Measurements from ENCODE around the gene RPS19BP1. TPM values are rescaled to one million over a fixed set of nuclear protein-coding genes. Genes with fewer than 3 reads are reported as not detected.

Gene RPS19BP1, protein sequence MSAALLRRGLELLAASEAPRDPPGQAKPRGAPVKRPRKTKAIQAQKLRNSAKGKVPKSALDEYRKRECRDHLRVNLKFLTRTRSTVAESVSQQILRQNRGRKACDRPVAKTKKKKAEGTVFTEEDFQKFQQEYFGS
- polyA plus RNA-seq (2013, experiment 1 of 2; ENCODE audit: insufficient read length) = 66.2 TPM
- 69.4 TPM for polyA plus RNA-seq (2013, experiment 2 of 2; ENCODE audit: insufficient read length)

DNA sequence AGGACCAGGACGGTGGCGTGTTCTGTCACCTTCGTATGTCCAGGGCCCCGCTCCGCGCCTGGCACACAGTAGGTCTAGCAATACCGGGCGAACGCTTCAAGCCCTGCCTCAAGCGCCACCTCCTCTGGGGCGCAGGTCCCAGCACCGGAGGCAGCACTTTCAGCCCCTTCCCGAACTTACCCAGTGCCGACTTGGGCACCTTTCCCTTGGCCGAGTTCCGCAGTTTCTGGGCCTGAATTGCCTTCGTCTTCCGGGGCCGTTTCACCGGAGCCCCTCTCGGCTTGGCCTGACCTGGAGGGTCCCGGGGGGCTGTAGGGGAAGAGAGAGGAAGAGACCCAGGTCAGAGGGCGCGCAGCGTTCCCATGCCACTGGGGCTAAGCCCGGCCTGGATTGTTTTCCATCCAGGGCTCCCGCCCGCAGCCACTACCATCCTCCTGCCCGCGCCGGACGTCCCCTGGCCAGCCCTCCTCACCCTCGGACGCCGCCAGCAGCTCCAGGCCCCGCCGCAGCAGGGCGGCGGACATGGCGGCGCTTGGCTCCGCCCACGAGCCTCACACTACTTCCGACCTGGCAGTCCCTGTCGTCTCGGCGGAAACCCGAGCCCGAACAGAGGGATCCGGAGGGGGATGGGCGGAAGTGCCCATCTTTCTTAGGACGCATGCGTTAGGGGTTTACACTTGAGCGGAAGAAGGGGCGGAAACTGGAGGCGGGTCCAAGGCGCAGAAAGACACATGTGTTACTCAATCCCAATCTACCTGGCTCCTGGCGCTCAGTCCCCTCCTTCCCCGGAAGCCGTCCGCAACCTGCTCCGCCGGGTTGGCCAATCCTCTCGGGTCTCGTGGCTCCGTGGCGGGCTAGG, at the start of gene RPS19BP1:
RPS19BP1 (minus strand) TSS at position 534 of the 859 bp plus-strand sequence; CDS start at position 524, 10 bp downstream.
- peak; percentile 99 for DNase-seq

DNA sequence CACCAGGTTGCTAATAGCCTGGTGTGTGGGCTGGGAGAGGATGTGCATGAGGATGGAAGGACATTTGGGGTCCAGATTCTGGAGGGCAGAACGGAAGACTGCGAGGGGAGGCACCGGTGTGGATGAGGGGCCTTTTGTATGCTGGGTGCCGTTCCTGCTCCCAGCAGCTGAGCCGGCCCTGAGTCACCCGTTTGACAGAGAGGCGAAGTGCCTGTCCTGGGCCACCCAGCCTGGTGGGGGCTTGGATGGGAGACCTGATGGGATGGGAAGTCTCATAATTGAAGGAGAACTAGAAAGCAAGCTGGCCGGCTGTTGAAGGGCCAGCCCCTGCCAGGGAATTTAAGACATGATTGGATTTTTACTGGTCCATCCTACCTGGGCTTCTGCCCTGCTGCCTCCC, 48.8 kb upstream of the RPS19BP1 start:
- no peak for DNase-seq

DNA sequence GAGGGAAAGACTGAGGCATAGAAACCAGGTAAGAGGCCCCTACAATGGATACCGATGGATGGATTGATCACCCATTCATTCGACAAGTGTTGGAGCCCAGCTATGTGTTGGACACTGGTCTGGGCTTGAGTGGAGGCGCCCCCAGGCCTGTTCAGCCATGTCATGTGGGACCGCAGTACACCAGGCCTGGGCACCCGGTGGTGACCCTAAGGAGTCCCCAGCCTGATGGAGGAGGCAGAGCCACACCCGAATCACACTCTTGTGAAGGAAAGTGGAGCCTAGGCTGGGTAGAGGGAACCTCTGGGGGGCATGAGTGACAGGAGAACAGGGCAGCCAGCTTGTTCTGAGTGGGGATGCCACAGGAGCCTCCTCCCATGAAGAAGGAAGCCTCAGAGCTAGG, 48.2 kb upstream of the RPS19BP1 start:
- DNase-seq = no peak

DNA sequence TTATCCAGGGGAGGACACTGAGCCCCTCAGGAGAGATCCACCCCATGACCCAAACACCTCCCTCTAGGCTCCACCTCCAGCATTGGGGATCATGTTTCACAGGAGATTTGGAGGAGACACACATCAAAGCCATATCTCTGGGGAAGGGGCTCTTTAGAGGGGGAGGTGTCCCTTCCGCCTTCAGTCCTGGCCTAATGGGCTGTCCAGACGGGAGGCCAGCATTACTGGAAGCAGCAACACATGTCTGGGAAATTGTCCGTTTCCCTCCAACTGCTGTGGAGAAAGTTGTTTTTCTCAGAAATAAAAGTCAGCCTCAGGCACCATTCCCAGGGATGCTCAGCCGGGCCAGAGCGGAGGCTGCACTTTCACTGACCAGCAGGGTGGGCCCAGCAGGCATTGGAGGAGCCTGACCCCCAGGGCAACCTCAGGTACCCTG, 47.5 kb upstream of the RPS19BP1 start:
- no peak for DNase-seq

DNA sequence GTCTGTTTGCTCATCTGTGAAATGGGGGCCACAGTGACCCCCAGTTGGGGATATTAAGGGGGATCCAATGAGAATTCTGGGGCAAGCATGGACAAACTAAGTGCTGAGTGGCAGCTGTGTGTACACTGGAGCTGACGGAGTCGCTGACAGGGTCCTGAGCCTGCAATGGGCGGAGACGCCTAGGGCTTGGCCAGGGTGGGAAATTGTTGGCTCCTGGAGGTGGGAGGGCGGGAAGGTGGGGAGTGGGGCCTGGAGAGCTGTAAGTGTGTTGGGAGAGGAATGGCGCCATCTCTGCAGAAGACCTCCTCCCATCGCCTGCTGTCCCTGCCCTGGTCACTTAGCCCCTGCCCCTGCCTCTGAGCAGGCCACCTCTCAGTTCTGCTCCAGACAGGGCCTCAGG, 45.4 kb upstream of the RPS19BP1 start:
- DNase-seq = no peak

DNA sequence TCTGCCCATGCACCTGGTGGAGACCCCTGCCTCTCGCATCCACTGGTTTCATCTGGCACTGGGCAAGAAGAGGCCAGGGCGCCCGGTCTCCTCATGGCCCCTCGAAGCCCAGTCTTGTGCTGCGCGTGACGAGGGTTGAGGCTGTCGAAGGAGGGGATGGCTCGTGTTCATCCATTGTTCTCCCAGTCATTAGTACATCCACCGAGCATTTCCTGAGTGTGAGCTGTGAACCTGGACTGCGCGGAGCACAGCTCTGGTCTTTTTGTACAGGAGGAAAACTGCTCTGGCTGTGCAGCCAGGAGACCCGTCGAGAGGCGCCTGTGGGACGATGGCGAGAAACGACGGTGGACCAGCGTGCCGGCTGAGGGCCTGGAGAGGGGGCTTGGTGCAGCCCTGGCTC, 44.8 kb upstream of the RPS19BP1 start:
- no peak for DNase-seq

DNA sequence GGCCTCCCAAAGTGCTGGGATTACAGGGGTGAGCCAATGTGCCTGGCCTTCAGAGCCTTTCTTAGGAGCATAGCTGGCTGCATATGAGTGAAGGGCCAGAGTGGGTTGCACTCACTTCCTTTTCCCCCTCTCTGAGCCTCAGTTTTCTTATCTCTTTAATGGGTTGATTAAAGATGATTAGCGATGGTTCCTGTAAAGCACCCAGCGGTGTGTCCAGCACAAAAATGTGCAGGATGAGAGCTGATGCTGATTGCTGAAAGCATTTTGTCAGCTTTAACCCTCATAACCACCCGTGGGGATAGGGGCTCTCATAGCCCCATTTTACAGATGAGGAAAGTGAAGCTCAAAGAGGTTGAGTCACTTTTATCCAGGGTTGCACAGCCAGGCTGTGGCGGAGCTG, 43.5 kb upstream of the RPS19BP1 start:
- no peak for DNase-seq

DNA sequence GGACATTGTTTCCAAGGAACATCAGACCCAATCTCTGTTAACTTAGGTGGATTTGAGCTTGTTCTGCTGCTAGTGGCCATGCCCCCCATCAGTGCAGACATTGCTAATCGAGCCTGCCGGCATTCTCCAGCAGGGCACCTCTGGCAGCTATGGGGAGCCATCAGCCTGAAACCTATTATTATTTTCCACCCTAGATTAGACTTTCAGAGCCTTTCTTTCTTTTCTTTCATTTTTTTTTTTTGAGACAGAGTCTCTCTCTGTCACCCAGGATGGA, 42.9 kb upstream of the RPS19BP1 start:
- no peak for DNase-seq

DNA sequence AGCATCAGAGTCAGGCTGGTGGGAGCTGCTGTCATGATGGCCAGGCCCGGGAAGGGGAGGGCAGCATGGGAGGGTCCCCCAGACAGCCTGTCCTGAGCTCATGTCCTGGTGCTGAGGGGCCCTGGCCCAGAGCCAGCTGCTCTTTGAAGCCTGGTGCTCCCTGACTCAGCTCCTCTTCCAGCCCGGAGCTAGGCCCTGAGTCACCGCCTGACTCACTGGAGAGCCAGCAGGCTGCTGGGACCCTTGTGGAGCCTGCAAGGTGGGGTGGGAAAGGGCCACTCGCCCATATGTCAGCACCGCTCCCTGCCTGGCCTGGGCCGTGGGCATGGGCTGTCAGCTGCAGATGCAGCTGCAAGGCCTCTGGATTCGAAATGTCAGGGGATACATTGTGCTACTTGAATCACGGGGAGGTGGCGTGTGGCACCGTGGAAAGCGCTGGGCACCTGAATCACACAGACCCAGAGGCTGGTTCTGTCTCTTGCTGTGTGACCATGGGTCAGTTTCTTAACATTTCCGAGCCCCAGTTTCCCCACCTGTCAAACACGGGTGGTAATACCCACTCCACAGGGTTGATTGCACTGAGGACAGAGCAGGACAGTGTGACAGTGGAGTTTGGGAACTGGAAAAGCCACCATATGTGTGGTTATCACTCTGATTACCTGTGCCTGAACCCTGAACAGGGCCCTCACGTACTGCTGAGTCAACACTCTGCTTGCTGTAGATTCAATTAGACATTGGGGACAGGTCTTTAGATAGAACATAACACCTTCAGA, 42.4 kb upstream of the RPS19BP1 start:
- peak; percentile 93 for DNase-seq

DNA sequence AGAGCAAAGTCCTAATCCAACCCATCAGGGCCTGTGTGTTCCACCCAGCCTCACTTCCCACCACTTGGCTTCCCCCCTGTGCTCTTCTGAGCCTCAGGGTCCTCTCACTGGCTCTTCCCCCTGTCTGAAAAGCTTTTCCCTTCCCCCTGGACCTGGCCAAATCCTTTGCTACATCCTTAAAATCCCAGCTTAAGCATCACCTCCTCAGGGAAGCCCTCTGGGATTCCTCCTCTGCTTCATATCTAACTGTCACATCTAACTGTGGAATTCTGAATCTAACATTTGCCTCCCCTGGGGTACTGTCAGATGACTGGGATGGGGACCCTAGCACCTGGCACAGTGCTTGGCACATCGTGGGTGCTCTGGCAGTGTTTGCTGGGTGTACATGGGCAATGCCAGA, 39.0 kb upstream of the RPS19BP1 start:
- DNase-seq = no peak

DNA sequence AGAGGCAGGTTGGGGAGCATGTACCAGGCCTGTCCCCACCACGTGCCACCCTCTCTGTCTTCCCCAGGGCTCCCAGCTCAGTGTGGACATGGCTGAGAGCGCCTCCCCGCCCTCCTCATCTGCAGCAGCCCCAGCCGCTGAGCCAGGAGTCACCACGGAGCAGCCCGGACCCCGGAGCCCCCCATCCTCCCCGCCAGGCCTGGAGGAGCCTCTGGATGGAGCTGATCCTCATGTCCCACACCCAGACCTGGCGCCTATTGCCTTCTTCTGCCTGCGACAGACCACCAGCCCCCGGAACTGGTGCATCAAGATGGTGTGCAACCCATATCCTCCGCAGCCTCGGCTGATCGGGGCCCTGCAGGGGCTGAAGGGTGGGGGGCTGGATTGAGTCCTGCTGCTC, 38.1 kb upstream of the RPS19BP1 start, which contains the start of gene CACNA1I:
CACNA1I (plus strand) TSS at position 89 of the 400 bp plus-strand sequence; CDS start at position 89, 0 bp downstream.
- no peak for DNase-seq

DNA sequence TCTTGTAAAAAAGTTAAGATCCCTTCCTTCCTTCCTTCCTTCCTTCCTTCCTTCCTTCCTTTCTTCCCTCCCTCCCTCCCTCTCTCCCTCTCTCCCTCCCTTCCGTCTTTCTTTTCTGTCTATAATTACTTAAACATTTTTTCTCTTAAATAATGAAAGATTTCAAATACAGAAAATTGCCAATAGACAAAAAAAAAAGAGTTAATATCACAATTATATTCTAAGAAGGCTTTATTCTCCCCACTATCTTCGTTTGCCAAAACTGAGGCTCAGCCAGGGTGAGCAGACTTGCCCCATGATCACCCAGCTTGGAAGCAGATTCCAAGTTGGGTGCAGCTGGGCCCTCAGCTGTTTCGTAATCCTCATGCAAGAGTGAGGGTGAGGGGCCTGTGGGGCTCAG, 37.7 kb upstream of the RPS19BP1 start:
- DNase-seq = no peak

DNA sequence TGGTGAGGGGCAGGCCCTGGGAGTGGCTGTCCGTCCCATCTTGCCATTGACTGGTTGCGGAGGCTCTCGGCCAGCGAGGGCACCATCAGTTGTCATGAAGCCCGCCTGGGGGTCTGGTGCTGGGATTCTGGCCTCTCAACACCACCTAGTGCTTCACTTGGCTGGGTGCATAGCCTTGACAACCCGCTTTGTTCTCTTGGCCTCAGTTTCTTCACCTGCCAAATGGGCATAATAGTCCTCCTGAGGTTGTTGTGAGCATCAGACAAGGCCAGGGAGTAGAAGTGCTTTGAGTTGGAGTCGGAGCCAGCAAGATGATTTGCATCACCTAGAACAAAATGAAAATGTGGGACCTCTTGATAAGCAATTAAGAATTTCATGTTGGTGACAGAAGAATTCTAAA, 36.5 kb upstream of the RPS19BP1 start:
- no peak for DNase-seq

DNA sequence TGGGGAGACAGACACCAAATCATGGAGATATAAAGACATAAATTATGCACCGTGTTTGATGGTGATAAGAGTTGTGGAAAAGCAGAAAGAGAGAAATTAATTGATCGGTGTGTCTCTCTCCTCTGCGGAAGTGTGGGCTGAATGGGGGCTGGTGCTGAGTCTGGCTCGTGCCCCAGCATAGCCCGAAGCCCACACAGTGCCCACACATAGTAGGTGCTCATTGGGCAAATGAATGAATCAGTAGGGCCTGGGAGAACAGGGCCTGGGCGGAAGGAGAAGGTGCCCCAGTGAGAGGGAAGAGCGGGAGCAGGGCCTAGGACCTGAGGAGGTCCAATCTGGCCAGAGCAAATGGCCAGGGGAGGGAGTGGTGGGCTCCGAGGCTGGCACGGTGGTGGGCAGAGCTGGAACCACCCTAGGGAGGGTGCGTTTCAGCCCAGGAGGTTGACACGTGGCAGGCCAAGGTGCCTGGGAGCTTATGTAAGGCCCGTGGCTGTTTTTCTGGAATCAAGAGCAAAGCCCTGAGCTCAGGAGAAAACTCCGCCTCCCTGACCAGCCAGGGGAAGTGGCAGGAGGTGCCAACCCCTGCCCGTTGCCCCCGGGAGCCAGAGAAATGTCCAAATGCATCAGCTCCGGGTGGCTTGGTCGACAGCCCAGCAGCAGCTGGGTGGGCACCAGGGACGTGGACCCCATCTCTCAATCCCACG, 35.9 kb upstream of the RPS19BP1 start:
- no peak for DNase-seq

DNA sequence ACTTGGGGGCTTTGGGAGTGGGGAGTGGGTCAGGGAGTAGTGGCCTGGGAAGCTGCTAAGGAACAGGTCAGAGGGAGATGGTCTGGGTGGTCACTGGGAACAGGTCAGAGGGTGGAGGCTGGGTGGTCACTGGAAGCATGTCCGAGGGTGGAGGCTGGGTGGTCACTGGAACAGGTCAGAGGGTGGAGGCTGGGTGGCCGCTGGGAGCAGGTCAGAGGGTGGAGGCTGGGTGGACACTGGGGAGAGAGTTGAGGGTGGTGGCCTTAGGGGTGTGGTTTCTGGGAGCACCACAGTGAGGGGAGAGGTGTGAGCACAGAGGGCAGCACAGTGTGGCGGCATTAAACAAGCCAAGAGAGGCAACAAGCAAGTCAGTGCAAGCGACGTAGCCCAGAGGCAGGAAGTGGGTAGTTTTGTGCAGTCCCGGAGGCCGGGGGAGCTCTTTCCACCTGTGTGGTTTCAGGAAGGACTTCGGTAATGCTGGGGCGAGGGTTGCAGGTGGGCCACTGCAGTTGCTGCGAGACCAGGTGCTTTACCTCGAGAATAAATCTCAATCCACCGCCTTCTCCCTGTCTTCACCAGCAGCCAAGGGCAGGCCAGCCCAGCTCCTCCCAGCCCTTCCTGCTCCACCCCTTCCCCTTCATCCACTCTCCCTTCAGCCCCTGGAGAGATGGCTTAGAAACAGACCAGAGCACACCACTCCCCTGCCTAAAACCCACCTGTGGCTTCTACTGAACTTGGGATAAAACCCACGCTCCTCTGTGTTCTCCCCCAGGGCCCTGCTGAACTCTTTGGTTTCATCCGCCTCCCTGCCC, 34.8 kb upstream of the RPS19BP1 start:
- DNase-seq = no peak

DNA sequence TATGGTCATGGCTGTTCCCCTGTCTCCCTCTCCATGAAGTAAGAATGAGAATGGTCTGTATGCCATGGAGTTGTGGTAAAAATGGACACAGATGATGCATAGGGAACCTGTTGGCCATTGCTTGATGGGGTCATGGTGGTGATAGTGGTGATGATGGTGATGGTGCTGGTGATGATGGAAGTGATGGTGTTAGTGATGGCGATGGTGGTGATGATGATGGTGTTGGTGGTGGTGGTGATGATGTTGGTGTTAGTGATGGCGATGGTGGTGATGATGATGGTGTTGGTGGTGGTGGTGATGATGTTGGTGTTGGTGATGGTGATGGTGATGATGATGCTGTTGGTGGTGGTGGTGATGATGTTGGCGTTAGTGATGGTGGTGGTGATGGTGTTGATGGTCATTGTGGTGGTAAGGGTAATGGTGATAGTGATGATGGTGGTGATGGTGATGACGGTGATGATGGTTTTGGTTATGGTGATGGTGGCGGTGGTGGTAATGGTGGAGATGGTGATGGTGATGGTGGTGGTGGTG, 32.9 kb upstream of the RPS19BP1 start:
- DNase-seq = no peak

DNA sequence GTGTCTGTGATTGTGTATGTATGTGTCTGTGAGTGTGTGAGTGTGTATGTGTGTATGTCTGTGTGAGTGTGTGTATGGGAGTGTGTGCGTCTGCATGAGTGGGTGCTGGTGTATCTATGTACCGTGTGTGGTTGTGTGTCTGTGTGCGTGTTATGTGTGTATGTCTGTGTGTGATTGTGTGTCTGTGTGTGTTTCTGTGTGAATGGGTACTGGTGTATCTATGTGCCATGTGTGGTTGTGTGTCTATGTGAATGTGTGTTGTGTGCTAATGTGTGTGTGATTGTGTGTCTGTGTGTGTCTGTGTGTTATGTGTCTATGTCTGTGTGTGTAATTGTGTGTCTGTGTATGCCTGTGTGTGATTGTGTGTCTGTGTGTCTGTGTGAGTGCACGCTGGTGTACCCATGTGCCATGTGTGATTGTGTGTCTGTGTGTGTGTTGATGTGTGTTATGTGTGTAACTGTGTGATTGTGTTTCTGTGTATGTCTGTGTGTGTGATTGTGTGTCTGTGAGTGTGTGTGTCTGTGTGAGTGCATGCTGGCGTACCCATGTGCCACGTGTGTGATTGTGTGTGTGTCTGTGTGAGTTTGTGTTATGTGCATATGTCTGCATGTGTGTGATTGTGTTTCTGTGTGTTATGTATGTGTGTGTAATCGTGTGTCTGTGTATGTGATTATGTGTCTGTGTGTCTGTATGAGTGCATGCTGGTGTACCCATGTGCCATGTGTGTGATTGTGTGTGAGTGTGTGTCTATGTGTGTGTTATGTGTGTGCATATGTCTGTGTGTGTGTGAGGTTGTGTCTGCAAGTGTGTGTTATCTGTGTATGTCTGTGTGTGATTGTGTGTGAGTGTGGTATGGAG, 31.3 kb upstream of the RPS19BP1 start:
- DNase-seq = no peak

DNA sequence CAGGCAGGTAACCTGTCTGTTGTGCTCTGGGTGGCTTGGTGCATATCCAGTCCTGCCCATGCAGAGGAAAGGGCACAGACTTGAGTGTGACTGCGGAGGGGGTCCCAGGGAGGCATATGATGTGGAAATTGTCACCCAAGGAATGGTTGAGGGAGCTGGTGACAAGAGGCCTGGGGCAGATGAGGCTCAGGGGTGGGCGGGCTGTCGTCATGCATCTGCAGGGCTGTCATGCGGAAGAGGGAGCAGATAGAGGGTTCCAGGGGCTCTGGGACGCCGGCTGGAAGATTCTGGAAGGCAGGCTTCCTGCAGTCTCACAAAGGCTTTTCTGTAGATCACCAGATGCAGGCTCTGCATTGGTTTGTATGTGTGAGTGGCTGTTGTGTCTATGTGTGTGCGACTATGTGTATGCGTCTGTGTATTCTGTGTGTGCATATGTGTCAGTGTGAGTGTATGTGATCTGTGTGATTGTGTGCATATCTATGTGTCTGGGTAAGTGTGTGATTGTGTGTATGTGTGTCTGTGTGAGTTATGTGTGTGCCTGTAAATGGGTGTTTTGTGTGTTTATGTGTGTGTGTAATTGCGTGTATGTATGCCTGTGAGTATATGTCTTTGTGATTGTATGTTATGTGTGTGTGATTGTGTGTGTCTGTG, 30.4 kb upstream of the RPS19BP1 start:
- no peak for DNase-seq

DNA sequence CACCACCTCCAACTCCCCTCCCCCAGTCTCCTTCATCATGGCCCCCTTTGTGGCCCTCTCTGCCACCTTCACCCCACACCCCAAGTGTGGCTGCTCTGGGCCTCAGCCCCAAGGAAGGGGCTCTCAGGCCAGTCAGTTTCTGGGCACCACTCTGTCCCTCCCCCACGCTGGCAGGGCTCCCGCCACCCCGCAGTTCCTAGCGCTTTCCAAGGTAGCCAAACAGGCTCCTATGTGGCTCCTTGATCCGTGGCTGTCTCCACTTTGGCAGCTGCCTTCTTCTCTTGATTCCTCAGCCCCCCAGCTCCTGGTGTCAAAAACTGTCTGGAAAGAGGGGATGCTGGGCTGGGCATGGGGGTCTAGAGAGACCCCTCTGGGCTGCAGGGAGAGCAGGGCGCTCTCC, 27.6 kb upstream of the RPS19BP1 start:
- no peak for DNase-seq

DNA sequence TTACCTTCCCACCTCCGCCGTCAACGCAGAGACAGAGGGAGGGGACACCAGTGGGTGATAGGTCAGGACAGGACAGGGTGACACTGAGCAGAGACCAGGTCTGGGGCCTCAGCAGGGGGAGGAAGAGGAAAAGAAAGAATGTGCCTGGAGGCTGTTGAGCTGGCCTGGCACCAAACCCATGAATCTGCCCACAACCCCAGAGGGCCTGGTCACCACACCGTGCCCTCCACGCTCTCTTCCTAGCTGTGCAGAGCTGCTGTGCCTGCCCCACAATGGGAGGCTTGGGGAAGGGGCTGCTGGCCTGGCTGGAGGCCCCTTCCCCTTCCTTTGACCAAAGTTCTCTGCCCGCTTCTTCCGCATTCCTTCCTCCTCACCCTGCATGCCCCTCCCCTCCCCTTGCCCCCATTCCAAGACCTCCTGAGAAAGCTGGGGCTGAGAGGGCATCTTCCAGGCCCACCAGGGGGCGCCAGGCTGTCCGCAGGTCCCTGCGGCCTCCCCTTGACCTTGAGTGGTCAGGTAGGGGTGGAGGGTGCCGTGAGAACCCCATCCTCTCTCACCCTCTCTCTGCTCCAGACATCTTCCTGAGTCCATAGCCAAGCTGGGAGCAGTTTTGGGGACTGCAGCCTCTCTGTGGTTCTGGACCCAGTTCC, 27.0 kb upstream of the RPS19BP1 start:
- DNase-seq = no peak
